DND-41 (cell line): ENCODE measurements around the gene ART5.

ENCODE experiments used
- ATAC-seq: fragments of 200-7000 bp; cut with Tn5 transposase; 3 replicates; pipeline ENCODE4 v1.9.1; 2021; ENCODE audit warnings: low read depth; ENCODE audit not compliant: insufficient read depth
- DNase-seq: peaks from one replicate; pipeline ENCODE4 v3.0.0-alpha.2; 2020
- H2AFZ ChIP-seq: 2 replicates; pipeline ENCODE4 v1.6.0; 2012; ENCODE audit warnings: low read depth, low read length
- H3K27ac ChIP-seq: 2 replicates; pipeline ENCODE4 v1.5.1; 2012; ENCODE audit warnings: low read length, inconsistent platforms
- H3K27me3 ChIP-seq: fragments of 200-600 bp; sonication (generic); 2 replicates; pipeline ENCODE4 v1.6.0; 2012; ENCODE audit warnings: low read length, mild to moderate bottlenecking, inconsistent platforms; ENCODE audit not compliant: insufficient read depth, poor library complexity
- H3K36me3 ChIP-seq: 2 replicates; pipeline ENCODE4 v1.5.1; 2012; ENCODE audit warnings: low read length, inconsistent platforms; ENCODE audit not compliant: insufficient read depth
- H3K4me1 ChIP-seq: 2 replicates; pipeline ENCODE4 v1.5.1; 2012; ENCODE audit warnings: mild to moderate bottlenecking, low read length; ENCODE audit not compliant: insufficient read depth
- H3K4me2 ChIP-seq: 2 replicates; pipeline ENCODE4 v1.6.0; 2012; ENCODE audit warnings: mild to moderate bottlenecking, moderate library complexity, low read length, inconsistent platforms; ENCODE audit not compliant: insufficient read depth
- H3K4me3 ChIP-seq, 2 experiments: fragments of 200-600 bp in 1 of 2; shearing (Covaris generic) in 1 of 2; 2 replicates each; pipeline ENCODE4 v1.5.1; 2012 to 2016; ENCODE audit warnings: inconsistent platforms in 2 of 2, low read length in 2 of 2, mild to moderate bottlenecking in 2 of 2, low read depth in 1 of 2, moderate library complexity in 1 of 2
- H3K79me2 ChIP-seq: 2 replicates; pipeline ENCODE4 v1.6.0; 2012; ENCODE audit warnings: low read length, inconsistent platforms; ENCODE audit not compliant: insufficient read depth
- H3K9ac ChIP-seq: 2 replicates; pipeline ENCODE4 v1.6.0; 2012; ENCODE audit warnings: low read depth, mild to moderate bottlenecking, inconsistent platforms, low read length, moderate library complexity
- H3K9me3 ChIP-seq: 2 replicates; pipeline ENCODE4 v1.5.1; 2012; ENCODE audit warnings: low read length, moderate library complexity, mild to moderate bottlenecking, inconsistent platforms; ENCODE audit not compliant: insufficient read depth, severe bottlenecking
- H4K20me1 ChIP-seq: 2 replicates; pipeline ENCODE4 v1.6.0; 2012; ENCODE audit warnings: low read length; ENCODE audit not compliant: insufficient read depth
- CTCF ChIP-seq: IDR thresholded peaks from 2 replicates; pipeline ENCODE4 v1.5.1; 2012; ENCODE audit warnings: borderline replicate concordance, low read length, moderate library complexity, mild to moderate bottlenecking; ENCODE audit not compliant: poor library complexity, severe bottlenecking; ENCODE audit errors: extremely low read depth
- EZH2 ChIP-seq: IDR thresholded peaks from 3 replicates; pipeline ENCODE4 v1.6.1; 2012; ENCODE audit warnings: borderline replicate concordance, low read depth, mild to moderate bottlenecking, moderate library complexity, low read length, inconsistent platforms; ENCODE audit not compliant: severe bottlenecking

The ART5 gene

GRCh38 chr11:3616721-3617460 lies 24.9 kb downstream of the ART5 start:
- no peaks in the 10 kb centered on the region for H3K79me2 ChIP-seq
- no peak for TF ChIP-seq CTCF
- TF ChIP-seq EZH2, result no peak
- no peaks in the 10 kb centered on the region for H3K9me3 ChIP-seq
- H3K9ac ChIP-seq, result no peak overlapping the region
- no peak overlapping the region for H3K4me3 ChIP-seq
- H4K20me1 ChIP-seq, result no peaks in the 10 kb centered on the region; the same call in 1 of the 2 replicates
- H3K4me2 ChIP-seq, result no peak overlapping the region
- ATAC-seq (no peak), DNase-seq (no peak)
- no peaks in the 10 kb centered on the region for H3K27me3 ChIP-seq
- H2AFZ ChIP-seq, result no peak overlapping the region
- no peak overlapping the region for H3K27ac ChIP-seq
- no peaks in the 10 kb centered on the region for H3K4me1 ChIP-seq
- H3K36me3 ChIP-seq, result no peaks in the 10 kb centered on the region

- no peaks in the 10 kb centered on the region for H3K9me3 ChIP-seq
- H2AFZ ChIP-seq, result no peak overlapping the region
- no peaks in the 10 kb centered on the region for H3K4me1 ChIP-seq
- no peak overlapping the region for H3K4me2 ChIP-seq
- H3K36me3 ChIP-seq, result no peaks in the 10 kb centered on the region
- H3K9ac ChIP-seq, result no peak overlapping the region
- no peak overlapping the region for H3K4me3 ChIP-seq
- no peak for TF ChIP-seq CTCF
- no peak for TF ChIP-seq EZH2
- DNase-seq, result no peak
- H4K20me1 ChIP-seq, result no peaks in the 10 kb centered on the region; the same call in 1 of the 2 replicates
- H3K27ac ChIP-seq, result no peak overlapping the region
- H3K27me3 ChIP-seq, result no peaks in the 10 kb centered on the region
- H3K79me2 ChIP-seq, result no peaks in the 10 kb centered on the region
- no peak for ATAC-seq
Measured at GRCh38 chr11:3615998-3616397, 25.8 kb downstream of the ART5 start.

- H3K4me1 ChIP-seq, result no peaks in the 10 kb centered on the region
- no peak overlapping the region for H3K9ac ChIP-seq
- H3K79me2 ChIP-seq, result no peaks in the 10 kb centered on the region
- no peak overlapping the region for H2AFZ ChIP-seq
- no peak overlapping the region for H3K4me2 ChIP-seq
- ATAC-seq (no peak), DNase-seq (peak; percentile 10)
- H3K4me3 ChIP-seq, result no peak overlapping the region
- H3K27ac ChIP-seq, result no peak overlapping the region
- TF ChIP-seq EZH2 (no peak), CTCF (no peak)
- no peaks in the 10 kb centered on the region; the same call in 1 of the 2 replicates for H4K20me1 ChIP-seq
- H3K9me3 ChIP-seq, result no peaks in the 10 kb centered on the region
- H3K36me3 ChIP-seq, result no peaks in the 10 kb centered on the region
- no peaks in the 10 kb centered on the region for H3K27me3 ChIP-seq
Measured at GRCh38 chr11:3614742-3615171, 27.0 kb downstream of the ART5 start.
